Retina (tissue), 1 donor: ENCODE measurements around the gene LRP2BP.
"Not testable (repeated sequence)": the region's sequence is repeated elsewhere in the genome, so short reads cannot be mapped to it uniquely, and the experiment has no call there.

Source experiments
- DNase-seq: peaks from one replicate; pipeline ENCODE4 v3.0.0-alpha.2; 2016

LRP2BP gene

DNA sequence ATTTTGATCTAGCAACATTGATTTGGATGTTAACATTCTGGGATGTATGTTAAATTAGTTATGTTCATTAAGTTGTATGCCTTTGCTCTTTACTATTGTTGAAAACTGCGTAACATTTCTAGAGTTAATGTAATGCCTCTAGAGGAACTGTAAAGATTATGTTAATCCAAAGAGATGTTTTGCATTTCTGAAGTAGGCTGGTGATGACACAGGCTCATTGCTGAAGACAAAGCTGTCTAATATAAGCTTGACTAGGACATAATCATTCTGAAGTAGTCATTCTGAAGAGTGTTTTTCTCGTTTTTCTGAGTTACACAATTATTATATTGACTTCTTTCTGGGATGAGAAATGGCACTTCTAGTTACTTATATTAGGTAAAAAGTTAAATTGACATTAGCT, 72.9 kb downstream of the LRP2BP start:
- no peak for DNase-seq

DNA sequence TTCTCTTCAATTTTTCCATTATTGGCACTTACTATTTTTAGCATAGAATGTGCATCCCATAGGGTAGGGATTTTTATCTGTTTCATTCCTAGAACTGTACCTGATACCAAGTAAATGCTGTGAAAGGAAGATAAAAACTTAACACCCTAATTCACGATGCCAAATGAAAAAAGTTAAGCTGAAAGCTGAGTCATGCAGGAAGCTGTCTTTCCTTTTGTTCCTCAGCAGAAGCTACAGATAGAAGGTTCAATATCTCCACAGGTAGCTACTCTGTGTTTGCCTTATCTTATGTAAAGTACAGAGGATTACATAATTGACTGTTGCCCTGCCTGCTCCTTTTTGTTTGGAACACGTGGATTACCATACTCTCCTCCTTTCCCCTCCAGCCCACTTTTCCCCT, 77.0 kb downstream of the LRP2BP start:
- DNase-seq, result no peak

DNA sequence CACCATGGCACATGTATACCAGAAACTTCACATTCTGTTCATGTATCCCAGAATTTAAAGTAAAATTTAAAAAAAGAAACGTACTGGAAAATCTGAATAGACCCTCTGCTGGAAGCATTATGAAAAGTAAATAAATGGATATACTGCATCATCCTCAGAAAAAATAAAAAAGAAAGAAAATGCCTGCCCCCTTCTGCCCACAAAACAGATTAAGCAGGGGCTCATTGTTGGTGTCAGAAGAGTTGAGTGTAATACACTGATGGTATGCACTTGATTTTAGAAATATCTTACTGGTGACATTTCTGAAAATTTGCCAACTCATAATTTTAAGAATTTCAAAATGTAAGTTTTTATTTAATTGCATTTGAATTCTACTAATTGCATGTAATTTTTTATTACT, 77.8 kb downstream of the LRP2BP start:
- DNase-seq, result no peak

DNA sequence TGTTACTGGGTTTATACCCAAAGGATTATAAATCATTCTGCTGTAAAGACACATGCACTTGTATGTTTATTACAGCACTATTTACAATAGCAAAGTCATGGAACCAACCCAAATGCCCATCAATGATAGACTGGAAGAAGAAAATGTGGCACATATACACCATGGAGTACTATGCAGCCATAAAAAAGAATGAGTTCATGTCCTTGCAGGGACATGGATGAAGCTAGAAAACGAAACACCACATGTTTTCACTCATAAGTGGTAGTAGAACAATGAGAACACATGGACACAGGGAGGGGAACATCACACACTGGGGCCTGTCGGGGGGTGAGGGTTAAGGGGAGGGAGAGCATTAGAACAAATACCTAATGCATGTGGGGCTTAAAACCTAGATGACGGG, 78.3 kb downstream of the LRP2BP start:
- DNase-seq, result not testable (repeated sequence)
